Endothelial cell (in vitro differentiated cells): ENCODE results near the gene TAP1. TPM values are rescaled to one million over a fixed set of nuclear protein-coding genes. Genes with fewer than 3 reads are reported as not detected.

Experiments
- DNase-seq: peaks from one replicate; pipeline ENCODE4 v3.0.0; 2021; ENCODE audit warnings: low spot score
- H3K27ac Mint-ChIP-seq: one replicate; pipeline ENCODE4 v1.8.0; 2021; ENCODE audit warnings: mixed read lengths, inconsistent platforms; ENCODE audit not compliant: unreplicated experiment
- H3K27me3 Mint-ChIP-seq: one replicate; pipeline ENCODE4 v1.8.0; 2021; ENCODE audit warnings: mild to moderate bottlenecking, moderate library complexity, mixed read lengths, inconsistent platforms; ENCODE audit not compliant: unreplicated experiment
- H3K36me3 Mint-ChIP-seq: one replicate; pipeline ENCODE4 v1.8.0; 2021; ENCODE audit warnings: mild to moderate bottlenecking, low read depth, mixed read lengths, inconsistent platforms; ENCODE audit not compliant: unreplicated experiment
- H3K4me1 Mint-ChIP-seq: one replicate; pipeline ENCODE4 v1.8.0; 2021; ENCODE audit warnings: mild to moderate bottlenecking, mixed read lengths, inconsistent platforms; ENCODE audit not compliant: unreplicated experiment
- H3K4me3 Mint-ChIP-seq: one replicate; pipeline ENCODE4 v1.8.0; 2021; ENCODE audit warnings: mild to moderate bottlenecking, mixed read lengths, inconsistent platforms; ENCODE audit not compliant: unreplicated experiment
- H3K9me3 Mint-ChIP-seq: one replicate; pipeline ENCODE4 v1.8.0; 2021; ENCODE audit warnings: mixed read lengths, inconsistent platforms; ENCODE audit not compliant: unreplicated experiment
- CTCF ChIP-seq: fragments of 200-600 bp; sonication (generic); IDR thresholded peaks from one replicate; pipeline ENCODE4 v1.5.0; 2021; ENCODE audit warnings: antibody characterized with exemption; ENCODE audit not compliant: unreplicated experiment
- long read RNA-seq: library from polyadenylated mRNA; unstranded; transcript quantifications from one replicate; pipeline ENCODE4 v2.0.0, GENCODE V29; 2020; ENCODE audit not compliant: unreplicated experiment
- total RNA-seq: library from RNA; stranded (reverse); fragmentation: NEBNext Ultra II Directional; extraction: Animal tissue kit (Norgen Biotek cat#: 25700); gene quantifications from one replicate; pipeline ENCODE4 v1.2.1, GENCODE V29; 2021; ENCODE audit not compliant: unreplicated experiment

TAP1 gene
- total RNA-seq = 1.6 TPM
- long read RNA-seq = 0 reads

GRCh38 chr6:32853541-32854375 is at the start of gene TAP1, which contains the start of gene PSMB9:
Gene TAP1, minus strand, starts transcription at chr6:32853704. Its CDS starts 68 bp downstream, at chr6:32853636.
Gene PSMB9, plus strand, starts transcription at chr6:32854192. Its CDS starts 38 bp downstream, at chr6:32854230.
- Mint-ChIP-seq H3K4me3 (peak within 1 kb of the TSS; percentile 93), H3K27me3 (peaks cover 22% of the 10 kb centered on the region), H3K36me3 (peaks cover 4% of the 10 kb centered on the region), H3K9me3 (no peaks in the 10 kb centered on the region), H3K4me1 (peaks cover 10% of the 10 kb centered on the region), H3K27ac (no peak within 1 kb of the TSS)
- DNase-seq = peak; percentile 84
- TF ChIP-seq CTCF = no peak

GRCh38 chr6:32895006-32895345 is 41.5 kb upstream of the TAP1 start:
- peaks cover 15% of the 10 kb centered on the region for H3K4me1 Mint-ChIP-seq
- H3K36me3 Mint-ChIP-seq = no peaks in the 10 kb centered on the region
- no peaks in the 10 kb centered on the region for H3K9me3 Mint-ChIP-seq
- TF ChIP-seq CTCF = no peak
- H3K27ac Mint-ChIP-seq = no peak overlapping the region
- H3K27me3 Mint-ChIP-seq = peaks cover 5% of the 10 kb centered on the region
- no peak for DNase-seq
- H3K4me3 Mint-ChIP-seq = peak overlapping the region; percentile 95

GRCh38 chr6:32894085-32895005 is 40.8 kb upstream of the TAP1 start:
- Mint-ChIP-seq H3K27ac (peak overlapping the region; percentile 67), H3K36me3 (no peaks in the 10 kb centered on the region), H3K4me3 (peak overlapping the region; percentile 95), H3K27me3 (peaks cover 5% of the 10 kb centered on the region), H3K4me1 (peaks cover 20% of the 10 kb centered on the region), H3K9me3 (no peaks in the 10 kb centered on the region)
- DNase-seq = peak; percentile 94
- TF ChIP-seq CTCF = no peak

GRCh38 chr6:32890831-32891230 is 37.3 kb upstream of the TAP1 start:
- TF ChIP-seq CTCF = no peak
- DNase-seq = no peak
- peaks cover 5% of the 10 kb centered on the region for H3K27me3 Mint-ChIP-seq
- peaks cover 22% of the 10 kb centered on the region for H3K4me1 Mint-ChIP-seq
- no peaks in the 10 kb centered on the region for H3K36me3 Mint-ChIP-seq
- no peak overlapping the region for H3K4me3 Mint-ChIP-seq
- no peaks in the 10 kb centered on the region for H3K9me3 Mint-ChIP-seq
- no peak overlapping the region for H3K27ac Mint-ChIP-seq
